Fibroblast of lung (primary cell): ENCODE data around the gene ST6GALNAC3.

Source experiments
- CTCF ChIP-seq, 2 donors: IDR thresholded peaks in 1 of 2; conservative IDR thresholded peaks in 1 of 2; 1 replicate in 1 of 2; 2 replicates in 1 of 2; pipeline ENCODE4 v1.5.1; 2011 to 2012; ENCODE audit warnings: low read length in 2 of 2, control low read depth in 1 of 2, inconsistent platforms in 1 of 2, low read depth in 1 of 2, mild to moderate bottlenecking in 1 of 2
- EZH2 ChIP-seq: IDR thresholded peaks from 2 replicates; pipeline ENCODE4 v1.5.1; 2012; ENCODE audit warnings: low read length, control low read depth, mild to moderate bottlenecking; ENCODE audit errors: missing control alignments

GRCh38 chr1:76352741-76353435, 278.3 kb downstream of the ST6GALNAC3 start:
- TF ChIP-seq CTCF (conservative IDR thresholded peaks at IDR 0.05 in 1 of 2, IDR thresholded peaks at IDR 0.05 in 1 of 2; ENCODE audit: low read depth in 1 of 2, low read length in 2 of 2), result no peak
- TF ChIP-seq EZH2, result no peak
